ENCODE results near the gene WDFY3.

Gene WDFY3

DNA sequence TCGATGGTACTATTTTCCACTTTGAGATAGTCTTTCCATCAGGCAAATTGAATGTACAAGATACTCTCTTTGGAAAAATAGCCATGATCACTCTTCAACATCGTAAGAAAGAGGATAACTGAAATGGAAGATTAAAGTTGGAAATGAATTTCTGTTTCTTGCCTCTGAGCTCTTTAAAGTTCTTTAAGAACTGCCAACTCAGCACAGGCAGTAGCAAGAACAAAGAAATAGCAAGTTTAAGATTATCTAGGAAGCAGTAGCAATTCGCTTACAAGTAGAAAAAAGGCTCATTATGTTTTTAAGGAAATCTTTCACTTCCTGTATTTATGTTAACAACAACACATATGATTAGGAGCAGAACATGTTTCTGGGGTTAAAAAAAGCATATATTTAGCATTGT is 255.9 kb downstream of the WDFY3 start:
- H3K79me2 ChIP-seq (ENCODE audit: insufficient read depth, low read length) = no peaks in the 10 kb centered on the region
- no peaks in the 10 kb centered on the region for H3K27me3 ChIP-seq (ENCODE audit: insufficient read depth, low read length, poor library complexity, severe bottlenecking)
- no peak overlapping the region for H3K4me3 ChIP-seq (ENCODE audit: low read length, poor library complexity, severe bottlenecking)
- no peaks in the 10 kb centered on the region for H3K9me3 ChIP-seq (ENCODE audit: insufficient read depth, low read depth, low read length)
- H3K9me2 ChIP-seq (replicated peaks; ENCODE audit: low read depth, low read length) = no peaks in the 10 kb centered on the region
- no peak overlapping the region for H3K9ac ChIP-seq (ENCODE audit: low read depth, low read length, poor library complexity, severe bottlenecking)
- H4K20me1 ChIP-seq (ENCODE audit: insufficient read depth, low read length, poor library complexity, severe bottlenecking) = no peaks in the 10 kb centered on the region
- H2AFZ ChIP-seq (ENCODE audit: low read length) = 0 out of 2 replicates have a peak overlapping the region, but pooled peaks have one; percentile 40
- H3K4me1 ChIP-seq (ENCODE audit: insufficient read depth, low read length, poor library complexity, severe bottlenecking) = peaks cover 5% of the 10 kb centered on the region
- peaks cover 31% of the 10 kb centered on the region; the same call in 1 of the 2 replicates for H3K36me3 ChIP-seq (ENCODE audit: insufficient read depth, low read length)
- no peak overlapping the region for H3K4me2 ChIP-seq (ENCODE audit: low read depth, low read length, poor library complexity, severe bottlenecking)
- no peaks in the 10 kb centered on the region for H3F3A ChIP-seq (ENCODE audit: low read depth)
- no peak for TF ChIP-seq EZH2phosphoT487 (IDR thresholded peaks at IDR 0.05; ENCODE audit: borderline replicate concordance)
- TF ChIP-seq, protein P1, sequence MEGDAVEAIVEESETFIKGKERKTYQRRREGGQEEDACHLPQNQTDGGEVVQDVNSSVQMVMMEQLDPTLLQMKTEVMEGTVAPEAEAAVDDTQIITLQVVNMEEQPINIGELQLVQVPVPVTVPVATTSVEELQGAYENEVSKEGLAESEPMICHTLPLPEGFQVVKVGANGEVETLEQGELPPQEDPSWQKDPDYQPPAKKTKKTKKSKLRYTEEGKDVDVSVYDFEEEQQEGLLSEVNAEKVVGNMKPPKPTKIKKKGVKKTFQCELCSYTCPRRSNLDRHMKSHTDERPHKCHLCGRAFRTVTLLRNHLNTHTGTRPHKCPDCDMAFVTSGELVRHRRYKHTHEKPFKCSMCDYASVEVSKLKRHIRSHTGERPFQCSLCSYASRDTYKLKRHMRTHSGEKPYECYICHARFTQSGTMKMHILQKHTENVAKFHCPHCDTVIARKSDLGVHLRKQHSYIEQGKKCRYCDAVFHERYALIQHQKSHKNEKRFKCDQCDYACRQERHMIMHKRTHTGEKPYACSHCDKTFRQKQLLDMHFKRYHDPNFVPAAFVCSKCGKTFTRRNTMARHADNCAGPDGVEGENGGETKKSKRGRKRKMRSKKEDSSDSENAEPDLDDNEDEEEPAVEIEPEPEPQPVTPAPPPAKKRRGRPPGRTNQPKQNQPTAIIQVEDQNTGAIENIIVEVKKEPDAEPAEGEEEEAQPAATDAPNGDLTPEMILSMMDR (conservative IDR thresholded peaks at IDR 0.05; ENCODE audit: low read length) = no peak

DNA sequence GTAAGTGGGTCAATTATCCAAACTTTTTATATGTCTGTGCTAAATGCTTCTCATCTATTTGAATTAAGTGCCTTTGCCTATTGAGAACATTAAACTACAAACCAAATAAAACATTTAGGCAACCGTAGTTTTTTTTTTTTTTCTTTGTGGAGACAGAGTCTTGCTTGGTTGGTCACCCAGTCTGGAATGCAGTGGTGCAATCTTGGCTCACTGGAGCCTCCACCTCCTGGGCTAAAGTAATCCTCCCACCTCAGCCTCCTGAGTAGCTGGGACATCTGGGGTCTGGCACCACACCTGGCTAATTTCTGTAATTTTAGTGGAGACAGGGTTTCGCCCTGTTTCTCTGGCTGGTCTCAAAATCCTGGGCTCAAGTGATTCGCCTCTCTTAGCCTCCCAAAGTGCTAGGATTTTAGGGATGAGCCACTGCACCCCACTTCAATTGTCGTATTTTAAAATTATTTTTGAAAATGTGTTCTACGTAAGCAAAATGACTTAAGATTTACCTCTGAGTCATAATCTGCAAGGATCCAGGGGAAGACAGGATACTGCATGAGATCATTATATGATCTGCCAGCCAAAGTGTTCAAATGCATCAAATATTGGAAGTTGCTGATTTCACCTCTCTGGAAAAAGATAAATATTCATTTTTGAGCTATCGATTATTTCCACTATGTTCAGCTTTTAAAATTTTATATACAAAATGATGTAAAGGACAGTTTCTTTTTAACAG is 257.9 kb downstream of the WDFY3 start:
- Histone ChIP-seq H3K4me1 (ENCODE audit: insufficient read depth, low read length, poor library complexity, severe bottlenecking) (peaks cover 5% of the 10 kb centered on the region), H3K4me3 (ENCODE audit: low read length, poor library complexity, severe bottlenecking) (no peak overlapping the region), H2AFZ (ENCODE audit: low read length) (no peak overlapping the region), H3K36me3 (ENCODE audit: insufficient read depth, low read length) (peaks cover 35% of the 10 kb centered on the region; the same call in 1 of the 2 replicates), H3K9ac (ENCODE audit: low read depth, low read length, poor library complexity, severe bottlenecking) (no peak overlapping the region), H3K9me3 (ENCODE audit: insufficient read depth, low read depth, low read length) (no peaks in the 10 kb centered on the region), H3K27me3 (ENCODE audit: insufficient read depth, low read length, poor library complexity, severe bottlenecking) (no peaks in the 10 kb centered on the region), H3F3A (ENCODE audit: low read depth) (no peaks in the 10 kb centered on the region), H3K79me2 (ENCODE audit: insufficient read depth, low read length) (no peaks in the 10 kb centered on the region), H3K9me2 (replicated peaks; ENCODE audit: low read depth, low read length) (no peaks in the 10 kb centered on the region), H4K20me1 (ENCODE audit: insufficient read depth, low read length, poor library complexity, severe bottlenecking) (no peaks in the 10 kb centered on the region), H3K4me2 (ENCODE audit: low read depth, low read length, poor library complexity, severe bottlenecking) (no peak overlapping the region)
- TF ChIP-seq, protein P1 (conservative IDR thresholded peaks at IDR 0.05; ENCODE audit: low read length) = no peak
- no peak for TF ChIP-seq EZH2phosphoT487 (IDR thresholded peaks at IDR 0.05; ENCODE audit: borderline replicate concordance)

DNA sequence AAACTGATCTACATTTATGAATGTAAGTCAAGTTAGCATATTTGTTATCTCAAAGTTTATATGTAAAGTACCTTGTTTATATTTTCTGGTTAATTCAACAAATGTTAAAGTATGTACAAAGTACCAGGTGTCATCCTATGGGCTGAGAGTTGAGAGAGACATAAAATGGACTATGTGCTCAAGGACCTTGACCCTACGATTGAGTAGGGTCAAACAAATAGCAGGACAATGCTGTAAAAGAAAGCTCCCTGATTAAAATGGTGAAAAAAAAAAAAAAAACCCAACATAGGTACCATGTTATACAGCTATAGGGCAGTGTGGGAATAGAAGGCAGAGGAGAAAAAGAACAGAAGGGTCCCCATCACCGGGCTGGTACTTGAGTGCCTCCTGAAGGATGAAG is 260.2 kb downstream of the WDFY3 start:
- Histone ChIP-seq H3K4me1 (ENCODE audit: insufficient read depth, low read length, poor library complexity, severe bottlenecking) (peaks cover 5% of the 10 kb centered on the region), H3K79me2 (ENCODE audit: insufficient read depth, low read length) (no peaks in the 10 kb centered on the region), H3K27me3 (ENCODE audit: insufficient read depth, low read length, poor library complexity, severe bottlenecking) (no peaks in the 10 kb centered on the region), H4K20me1 (ENCODE audit: insufficient read depth, low read length, poor library complexity, severe bottlenecking) (no peaks in the 10 kb centered on the region), H3K9me2 (replicated peaks; ENCODE audit: low read depth, low read length) (no peaks in the 10 kb centered on the region), H3K9me3 (ENCODE audit: insufficient read depth, low read depth, low read length) (no peaks in the 10 kb centered on the region), H3F3A (ENCODE audit: low read depth) (no peaks in the 10 kb centered on the region), H2AFZ (ENCODE audit: low read length) (no peak overlapping the region), H3K4me3 (ENCODE audit: low read length, poor library complexity, severe bottlenecking) (no peak overlapping the region), H3K36me3 (ENCODE audit: insufficient read depth, low read length) (peaks cover 38% of the 10 kb centered on the region; the same call in 1 of the 2 replicates), H3K9ac (ENCODE audit: low read depth, low read length, poor library complexity, severe bottlenecking) (no peak overlapping the region), H3K4me2 (ENCODE audit: low read depth, low read length, poor library complexity, severe bottlenecking) (no peak overlapping the region)
- no peak for TF ChIP-seq EZH2phosphoT487 (IDR thresholded peaks at IDR 0.05; ENCODE audit: borderline replicate concordance)
- TF ChIP-seq, protein P1 (conservative IDR thresholded peaks at IDR 0.05; ENCODE audit: low read length) = no peak
